Ishikawa (cell line): ENCODE measurements around the gene DPH6.

Experiments used
- CEBPB ChIP-seq: IDR thresholded peaks from 2 replicates; pipeline ENCODE4 v1.6.1; 2012
- EGR1 ChIP-seq: IDR thresholded peaks from 2 replicates; pipeline ENCODE4 v1.6.1; 2012
- EP300 ChIP-seq: IDR thresholded peaks from 2 replicates; pipeline ENCODE4 v1.6.1; 2012; ENCODE audit warnings: borderline replicate concordance
- NFIC ChIP-seq: IDR thresholded peaks from 2 replicates; pipeline ENCODE4 v1.6.1; 2012
- RAD21 ChIP-seq: IDR thresholded peaks from 2 replicates; pipeline ENCODE4 v1.6.1; 2012; ENCODE audit warnings: low read depth
- TCF12 ChIP-seq: IDR thresholded peaks from 2 replicates; pipeline ENCODE4 v1.6.1; 2012; ENCODE audit warnings: low read depth
- YY1 ChIP-seq: IDR thresholded peaks from 2 replicates; pipeline ENCODE4 v1.6.1; 2012; ENCODE audit warnings: low read depth
- ZBTB7A ChIP-seq: IDR thresholded peaks from 2 replicates; pipeline ENCODE4 v1.6.1; 2012; ENCODE audit warnings: low read depth
- TF ChIP-seq, protein P1 (sequence below): IDR thresholded peaks from 2 replicates; pipeline ENCODE4 v1.6.1; 2012; ENCODE audit warnings: low read depth, mild to moderate bottlenecking
- TF ChIP-seq, protein P2 (sequence below): IDR thresholded peaks from 2 replicates; pipeline ENCODE4 v1.6.1; 2012

DNA sequence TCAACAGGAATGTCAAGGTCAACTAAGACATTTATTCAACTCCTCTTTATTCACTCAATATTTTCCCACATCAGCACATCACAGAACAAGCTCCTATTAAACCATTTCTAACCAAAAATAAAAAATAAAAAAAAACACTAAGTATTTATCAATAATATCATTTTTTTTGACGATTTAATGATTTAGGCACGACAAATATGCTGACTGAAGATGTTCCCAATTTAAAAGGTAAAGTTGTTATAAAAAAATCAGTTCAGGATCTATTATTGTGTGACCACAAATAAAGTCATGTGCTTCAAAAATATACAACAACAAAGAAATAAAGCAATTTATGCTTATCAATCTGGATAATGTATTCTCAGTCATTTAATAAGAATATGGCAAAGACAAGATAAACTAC lies 16.2 kb downstream of the DPH6 start:
- TF ChIP-seq, protein P1, sequence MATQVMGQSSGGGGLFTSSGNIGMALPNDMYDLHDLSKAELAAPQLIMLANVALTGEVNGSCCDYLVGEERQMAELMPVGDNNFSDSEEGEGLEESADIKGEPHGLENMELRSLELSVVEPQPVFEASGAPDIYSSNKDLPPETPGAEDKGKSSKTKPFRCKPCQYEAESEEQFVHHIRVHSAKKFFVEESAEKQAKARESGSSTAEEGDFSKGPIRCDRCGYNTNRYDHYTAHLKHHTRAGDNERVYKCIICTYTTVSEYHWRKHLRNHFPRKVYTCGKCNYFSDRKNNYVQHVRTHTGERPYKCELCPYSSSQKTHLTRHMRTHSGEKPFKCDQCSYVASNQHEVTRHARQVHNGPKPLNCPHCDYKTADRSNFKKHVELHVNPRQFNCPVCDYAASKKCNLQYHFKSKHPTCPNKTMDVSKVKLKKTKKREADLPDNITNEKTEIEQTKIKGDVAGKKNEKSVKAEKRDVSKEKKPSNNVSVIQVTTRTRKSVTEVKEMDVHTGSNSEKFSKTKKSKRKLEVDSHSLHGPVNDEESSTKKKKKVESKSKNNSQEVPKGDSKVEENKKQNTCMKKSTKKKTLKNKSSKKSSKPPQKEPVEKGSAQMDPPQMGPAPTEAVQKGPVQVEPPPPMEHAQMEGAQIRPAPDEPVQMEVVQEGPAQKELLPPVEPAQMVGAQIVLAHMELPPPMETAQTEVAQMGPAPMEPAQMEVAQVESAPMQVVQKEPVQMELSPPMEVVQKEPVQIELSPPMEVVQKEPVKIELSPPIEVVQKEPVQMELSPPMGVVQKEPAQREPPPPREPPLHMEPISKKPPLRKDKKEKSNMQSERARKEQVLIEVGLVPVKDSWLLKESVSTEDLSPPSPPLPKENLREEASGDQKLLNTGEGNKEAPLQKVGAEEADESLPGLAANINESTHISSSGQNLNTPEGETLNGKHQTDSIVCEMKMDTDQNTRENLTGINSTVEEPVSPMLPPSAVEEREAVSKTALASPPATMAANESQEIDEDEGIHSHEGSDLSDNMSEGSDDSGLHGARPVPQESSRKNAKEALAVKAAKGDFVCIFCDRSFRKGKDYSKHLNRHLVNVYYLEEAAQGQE: no peak
- TF ChIP-seq NFIC (no peak), EP300 (no peak), TCF12 (no peak), EGR1 (no peak), CEBPB (no peak), YY1 (no peak), RAD21 (no peak), ZBTB7A (no peak)
- TF ChIP-seq, protein P2, sequence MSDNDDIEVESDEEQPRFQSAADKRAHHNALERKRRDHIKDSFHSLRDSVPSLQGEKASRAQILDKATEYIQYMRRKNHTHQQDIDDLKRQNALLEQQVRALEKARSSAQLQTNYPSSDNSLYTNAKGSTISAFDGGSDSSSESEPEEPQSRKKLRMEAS: no peak
